ENCODE measurements around the gene SRGAP1. TPM values are rescaled to one million over a fixed set of nuclear protein-coding genes. Genes with fewer than 3 reads are reported as not detected.

The SRGAP1 gene
- total RNA-seq, 1 donor from 2014 or later, result 5.8 TPM

GRCh38 chr12:63940310-63941005 lies 96.0 kb downstream of the SRGAP1 start:
- ATAC-seq, result no peak

- no peak for ATAC-seq
These were observed 96.8 kb downstream of the SRGAP1 start for GRCh38 chr12:63941166-63941800.

GRCh38 chr12:63941879-63942278 lies 97.4 kb downstream of the SRGAP1 start:
- ATAC-seq, result no peak

GRCh38 chr12:63942464-63943241 lies 98.2 kb downstream of the SRGAP1 start:
- ATAC-seq, result no peak

GRCh38 chr12:63944034-63944579 lies 99.6 kb downstream of the SRGAP1 start:
- no peak for ATAC-seq

- ATAC-seq, result no peak
These were observed 100.2 kb downstream of the SRGAP1 start for GRCh38 chr12:63944586-63945228.

- no peak for ATAC-seq
These were observed 101.3 kb downstream of the SRGAP1 start for GRCh38 chr12:63945777-63946176.

GRCh38 chr12:63948211-63948610 lies 103.7 kb downstream of the SRGAP1 start:
- no peak for ATAC-seq

GRCh38 chr12:63949902-63950301 lies 105.4 kb downstream of the SRGAP1 start:
- no peak for ATAC-seq

GRCh38 chr12:63952995-63953394 lies 108.5 kb downstream of the SRGAP1 start:
- ATAC-seq, result no peak

- peak; percentile 26 for ATAC-seq
These were observed 111.5 kb downstream of the SRGAP1 start for GRCh38 chr12:63955831-63956666.

GRCh38 chr12:63957496-63957895 lies 113.0 kb downstream of the SRGAP1 start:
- no peak for ATAC-seq

- no peak for ATAC-seq
These were observed 114.5 kb downstream of the SRGAP1 start for GRCh38 chr12:63958876-63959580.

GRCh38 chr12:63961048-63961447 lies 116.5 kb downstream of the SRGAP1 start:
- no peak for ATAC-seq

GRCh38 chr12:63961543-63961942 lies 117.0 kb downstream of the SRGAP1 start:
- no peak for ATAC-seq

- no peak for ATAC-seq
These were observed 119.4 kb downstream of the SRGAP1 start for GRCh38 chr12:63963868-63964267.

- ATAC-seq, result no peak
These were observed 119.8 kb downstream of the SRGAP1 start for GRCh38 chr12:63964301-63964700.

- no peak for ATAC-seq
These were observed 121.6 kb downstream of the SRGAP1 start for GRCh38 chr12:63965936-63966605.

GRCh38 chr12:63966606-63966975 lies 122.1 kb downstream of the SRGAP1 start:
- no peak for ATAC-seq

- no peak for ATAC-seq
These were observed 123.1 kb downstream of the SRGAP1 start for GRCh38 chr12:63967358-63968145.
